Pulmonary artery endothelial cell (primary cell): ENCODE measurements around the gene PTPN11. TPM values are rescaled to one million over a fixed set of nuclear protein-coding genes. Genes with fewer than 3 reads are reported as not detected.
"Not testable (repeated sequence)": the region's sequence is repeated elsewhere in the genome, so short reads cannot be mapped to it uniquely, and the experiment has no call there.

ENCODE experiments used
- DNase-seq: peaks from one replicate; pipeline ENCODE4 v3.0.0-alpha.2; 2011; ENCODE audit warnings: low read depth, low spot score
- total RNA-seq: library from RNA; depleted of rRNA; stranded (reverse); fragments of >200 nt; gene quantifications from 2 replicates; pipeline ENCODE4 v1.2.3, GENCODE V29; 2014

Gene PTPN11
- total RNA-seq, 1 donor from 2014 or later, result 84.0 TPM

- DNase-seq, result no peak
Observed at GRCh38 chr12:112447106-112447505, 28.4 kb downstream of the PTPN11 start.

- not testable (repeated sequence) for DNase-seq
Observed at GRCh38 chr12:112448165-112448564, 29.4 kb downstream of the PTPN11 start.

GRCh38 chr12:112450725-112451124 lies 32.0 kb downstream of the PTPN11 start:
- no peak for DNase-seq

- DNase-seq, result no peak
Observed at GRCh38 chr12:112456029-112456428, 37.3 kb downstream of the PTPN11 start.

- not testable (repeated sequence) for DNase-seq
Observed at GRCh38 chr12:112457142-112457541, 38.4 kb downstream of the PTPN11 start.

GRCh38 chr12:112458330-112458729 lies 39.6 kb downstream of the PTPN11 start:
- DNase-seq, result no peak

GRCh38 chr12:112458751-112459150 lies 40.0 kb downstream of the PTPN11 start:
- no peak for DNase-seq

- DNase-seq, result no peak
Observed at GRCh38 chr12:112463478-112463877, 44.7 kb downstream of the PTPN11 start.

- no peak for DNase-seq
Observed at GRCh38 chr12:112464605-112465004, 45.9 kb downstream of the PTPN11 start.

GRCh38 chr12:112466011-112466422 lies 47.3 kb downstream of the PTPN11 start:
- DNase-seq, result no peak

- no peak for DNase-seq
Observed at GRCh38 chr12:112466835-112467234, 48.1 kb downstream of the PTPN11 start.

- no peak for DNase-seq
Observed at GRCh38 chr12:112468046-112468445, 49.3 kb downstream of the PTPN11 start.

- DNase-seq, result no peak
Observed at GRCh38 chr12:112473056-112473455, 54.3 kb downstream of the PTPN11 start.

- no peak for DNase-seq
Observed at GRCh38 chr12:112479413-112479812, 60.7 kb downstream of the PTPN11 start.

GRCh38 chr12:112480931-112481330 lies 62.2 kb downstream of the PTPN11 start:
- DNase-seq, result no peak

- no peak for DNase-seq
Observed at GRCh38 chr12:112482733-112483132, 64.0 kb downstream of the PTPN11 start.

- DNase-seq, result no peak
Observed at GRCh38 chr12:112486361-112486760, 67.6 kb downstream of the PTPN11 start.

GRCh38 chr12:112488257-112488876 lies 69.6 kb downstream of the PTPN11 start:
- DNase-seq, result no peak

GRCh38 chr12:112489456-112489855 lies 70.7 kb downstream of the PTPN11 start:
- no peak for DNase-seq

GRCh38 chr12:112496496-112496895 lies 77.7 kb downstream of the PTPN11 start:
- no peak for DNase-seq

GRCh38 chr12:112498580-112498979 lies 79.8 kb downstream of the PTPN11 start:
- DNase-seq, result no peak

- DNase-seq, result no peak
Observed at GRCh38 chr12:112503512-112503911, 84.8 kb downstream of the PTPN11 start.

GRCh38 chr12:112506513-112507166 lies 87.9 kb downstream of the PTPN11 start:
- no peak for DNase-seq
